HG02571 (cell line): ENCODE measurements around the gene MCRIP2.
A peak's percentile ranks its signal among the peaks of the same experiment; 100 is the strongest.

ENCODE experiments used
- ATAC-seq: cut with Tn5 transposase; IDR thresholded peaks from one replicate; pipeline ENCODE4 v1.9.1; 2021; ENCODE audit warnings: mild to moderate bottlenecking, moderate library complexity; ENCODE audit not compliant: unreplicated experiment

The MCRIP2 gene

GRCh38 chr16:647173-647902 lies 5.7 kb downstream of the MCRIP2 start:
- no peak for ATAC-seq

GRCh38 chr16:648071-648780 lies 6.6 kb downstream of the MCRIP2 start:
- no peak for ATAC-seq

- ATAC-seq, result peak; percentile 77
Observed at GRCh38 chr16:648781-649589, 7.4 kb downstream of the MCRIP2 start, which contains the start of gene WDR90. WDR90 (plus strand) TSS chr16:649365; CDS start chr16:649417, 52 bp downstream.

GRCh38 chr16:649631-650030 lies 8.0 kb downstream of the MCRIP2 start:
- peak; percentile 6 for ATAC-seq

GRCh38 chr16:651844-652243 lies 10.2 kb downstream of the MCRIP2 start:
- no peak for ATAC-seq

GRCh38 chr16:652454-653305 lies 11.1 kb downstream of the MCRIP2 start:
- ATAC-seq, result no peak

GRCh38 chr16:654034-654433 lies 12.4 kb downstream of the MCRIP2 start:
- ATAC-seq, result no peak

GRCh38 chr16:657487-657886 lies 15.9 kb downstream of the MCRIP2 start:
- no peak for ATAC-seq

- ATAC-seq, result no peak
Observed at GRCh38 chr16:658679-659571, 17.3 kb downstream of the MCRIP2 start.

GRCh38 chr16:659618-660017 lies 18.0 kb downstream of the MCRIP2 start:
- no peak for ATAC-seq

GRCh38 chr16:660132-660458 lies 18.5 kb downstream of the MCRIP2 start:
- ATAC-seq, result no peak

GRCh38 chr16:660459-661183 lies 19.0 kb downstream of the MCRIP2 start:
- ATAC-seq, result no peak

GRCh38 chr16:661184-661821 lies 19.7 kb downstream of the MCRIP2 start:
- ATAC-seq, result no peak

- no peak for ATAC-seq
Observed at GRCh38 chr16:662095-662494, 20.5 kb downstream of the MCRIP2 start.

- no peak for ATAC-seq
Observed at GRCh38 chr16:662597-662996, 21.0 kb downstream of the MCRIP2 start.

GRCh38 chr16:666572-666971 lies 24.9 kb downstream of the MCRIP2 start:
- ATAC-seq, result no peak

GRCh38 chr16:667113-667779 lies 25.6 kb downstream of the MCRIP2 start:
- no peak for ATAC-seq
